NCI-H1930 (cell line): ENCODE measurements around the gene ALK.

Source experiments
- DNase-seq, 2 experiments: peaks; one replicate each; lab custom pipeline; 2025; lab: John Stamatoyannopoulos, UW

The ALK gene

GRCh38 chr2:29155578-29155977, 765.8 kb downstream of the ALK start:
- no peak for DNase-seq

GRCh38 chr2:29154610-29155009, 766.8 kb downstream of the ALK start:
- no peak for DNase-seq

GRCh38 chr2:29147963-29148362, 773.4 kb downstream of the ALK start:
- DNase-seq, result no peak

GRCh38 chr2:29146197-29146596, 775.2 kb downstream of the ALK start:
- no peak for DNase-seq

GRCh38 chr2:29143657-29144056, 777.7 kb downstream of the ALK start:
- DNase-seq, result no peak
